K562 (cell line): ENCODE data around the gene ACTR3.

Source experiments
- CREB1 ChIP-seq, 2 experiments: sonication (generic) in 1 of 2; formaldehyde crosslinking in 1 of 2; IDR thresholded peaks; 2 replicates each; pipeline versions ENCODE4 v1.6.1 to v1.8.0; 2012 to 2022; ENCODE audit warnings: inconsistent platforms in 1 of 2, mild to moderate bottlenecking in 1 of 2, missing genetic modification reagents in 1 of 2, moderate library complexity in 1 of 2
- CTCF ChIP-seq, 3 experiments: IDR thresholded peaks in 2 of 3; conservative IDR thresholded peaks in 1 of 3; 2 replicates each; pipeline ENCODE4 v1.5.1; 2011 to 2012; ENCODE audit warnings: low read length in 3 of 3, mild to moderate bottlenecking in 3 of 3, control low read depth in 2 of 3, improper control_type of control experiment in 1 of 3, inconsistent platforms in 1 of 3, low read depth in 1 of 3, mixed read lengths in 1 of 3, moderate library complexity in 1 of 3; ENCODE audit not compliant: insufficient read depth in 2 of 3
- EZH2 ChIP-seq: IDR thresholded peaks from 2 replicates; pipeline ENCODE4 v1.6.1; 2012; ENCODE audit warnings: low read depth, mild to moderate bottlenecking, inconsistent platforms, low read length, borderline replicate concordance
- LEF1 ChIP-seq: fragments of 450-650 bp; IDR thresholded peaks from 2 replicates; pipeline ENCODE4 v1.6.1; 2016; ENCODE audit warnings: mild to moderate bottlenecking
- MAZ ChIP-seq, 2 experiments: fragments of 450-650 bp in 1 of 2; sonication (generic) in 1 of 2; formaldehyde crosslinking; IDR thresholded peaks in 1 of 2; conservative IDR thresholded peaks in 1 of 2; 2 replicates each; pipeline versions ENCODE4 v1.4.0 to v1.5.0; 2020; ENCODE audit warnings: mild to moderate bottlenecking in 1 of 2, missing genetic modification reagents in 1 of 2
- MCM3 ChIP-seq: fragments of 450-650 bp; IDR thresholded peaks from 2 replicates; pipeline ENCODE4 v1.6.1; 2016
- NFYB ChIP-seq: IDR thresholded peaks from 2 replicates; pipeline ENCODE4 v1.6.1; 2011; ENCODE audit warnings: mild to moderate bottlenecking, moderate library complexity; ENCODE audit not compliant: insufficient read length; ENCODE audit errors: extremely low read depth
- SAP30 ChIP-seq: fragments of 200-600 bp; sonication (generic); IDR thresholded peaks from 2 replicates; pipeline ENCODE4 v1.6.1; 2012; ENCODE audit warnings: borderline replicate concordance, low read depth, mild to moderate bottlenecking, moderate library complexity, low read length, control low read depth, inconsistent platforms; ENCODE audit not compliant: insufficient read depth, poor library complexity, severe bottlenecking
- SP2 ChIP-seq: IDR thresholded peaks from 2 replicates; pipeline ENCODE4 v1.6.1; 2011; ENCODE audit warnings: mild to moderate bottlenecking, low read depth, low read length, moderate library complexity; ENCODE audit not compliant: poor library complexity, severe bottlenecking; ENCODE audit errors: extremely low read depth
- ZBTB8A ChIP-seq: fragments of 450-650 bp; IDR thresholded peaks from 2 replicates; pipeline ENCODE4 v1.6.1; 2018; ENCODE audit warnings: mild to moderate bottlenecking, moderate library complexity; ENCODE audit not compliant: partially characterized antibody
- ZNF24 ChIP-seq: fragments of 450-650 bp; IDR thresholded peaks from 2 replicates; pipeline ENCODE4 v1.6.1; 2016
- TF ChIP-seq, protein P1 (sequence below): fragments of 200-800 bp; sonication (Bioruptor generic); IDR thresholded peaks from 2 replicates; pipeline ENCODE4 v1.6.1; 2017; ENCODE audit warnings: missing genetic modification characterization, missing compliant biosample characterization

DNA sequence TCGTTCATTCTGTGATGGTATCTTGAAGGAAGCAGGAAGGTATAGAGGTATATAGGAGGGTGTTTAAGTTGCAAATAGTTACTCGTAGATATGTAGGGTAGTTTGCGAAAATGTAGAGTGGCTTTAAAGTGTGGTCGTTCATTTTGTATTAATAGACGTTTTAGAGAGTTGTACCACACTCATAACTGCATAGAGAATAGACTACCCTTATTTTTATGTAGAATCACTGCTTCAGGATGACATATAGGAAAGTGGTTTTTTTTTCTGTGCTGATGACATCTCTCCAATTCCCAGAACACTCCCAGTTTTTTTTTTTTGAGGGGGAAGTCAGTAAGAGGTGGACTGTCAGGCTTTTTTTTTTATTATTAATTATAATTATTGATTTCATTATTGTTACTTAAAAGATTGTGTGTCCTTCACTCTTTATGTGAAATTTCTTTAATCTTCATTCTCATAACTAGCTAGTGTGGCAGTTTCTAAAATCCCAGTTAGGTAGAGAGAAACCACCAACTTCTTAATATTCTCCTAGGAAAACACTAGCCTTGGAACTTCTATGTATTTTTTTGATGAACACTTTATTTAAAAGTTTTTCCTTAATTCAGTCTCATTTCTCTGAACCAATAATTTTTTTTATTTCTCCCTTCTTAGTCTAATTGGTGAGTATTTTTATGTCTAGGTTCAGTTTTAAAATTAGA lies 1.5 kb downstream of the ACTR3 start:
- TF ChIP-seq ZNF24 (peak; percentile 55), ZBTB8A (no peak), EZH2 (no peak), CTCF (IDR thresholded peaks at IDR 0.05 in 2 of 3, conservative IDR thresholded peaks at IDR 0.05 in 1 of 3; ENCODE audit: insufficient read depth in 2 of 3, low read depth in 1 of 3, low read length in 3 of 3) (no peak), MAZ (CRISPR knock-in tag; conservative IDR thresholded peaks at IDR 0.05 in 1 of 2, IDR thresholded peaks at IDR 0.05 in 1 of 2) (no peak), MCM3 (no peak), LEF1 (no peak), SP2 (no peak), CREB1 (IDR thresholded peaks at IDR 0.05) (no peak), CREB1 (CRISPR knock-in tag; IDR thresholded peaks at IDR 0.05) (no peak), NFYB (no peak), SAP30 (no peak)
- TF ChIP-seq, protein P1, sequence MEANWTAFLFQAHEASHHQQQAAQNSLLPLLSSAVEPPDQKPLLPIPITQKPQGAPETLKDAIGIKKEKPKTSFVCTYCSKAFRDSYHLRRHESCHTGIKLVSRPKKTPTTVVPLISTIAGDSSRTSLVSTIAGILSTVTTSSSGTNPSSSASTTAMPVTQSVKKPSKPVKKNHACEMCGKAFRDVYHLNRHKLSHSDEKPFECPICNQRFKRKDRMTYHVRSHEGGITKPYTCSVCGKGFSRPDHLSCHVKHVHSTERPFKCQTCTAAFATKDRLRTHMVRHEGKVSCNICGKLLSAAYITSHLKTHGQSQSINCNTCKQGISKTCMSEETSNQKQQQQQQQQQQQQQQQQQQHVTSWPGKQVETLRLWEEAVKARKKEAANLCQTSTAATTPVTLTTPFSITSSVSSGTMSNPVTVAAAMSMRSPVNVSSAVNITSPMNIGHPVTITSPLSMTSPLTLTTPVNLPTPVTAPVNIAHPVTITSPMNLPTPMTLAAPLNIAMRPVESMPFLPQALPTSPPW (CRISPR knock-in tag): no peak
